ENCODE measurements around the gene SBK2.
"Not testable (repeated sequence)": the region's sequence is repeated elsewhere in the genome, so short reads cannot be mapped to it uniquely, and the experiment has no call there.

Gene SBK2

DNA sequence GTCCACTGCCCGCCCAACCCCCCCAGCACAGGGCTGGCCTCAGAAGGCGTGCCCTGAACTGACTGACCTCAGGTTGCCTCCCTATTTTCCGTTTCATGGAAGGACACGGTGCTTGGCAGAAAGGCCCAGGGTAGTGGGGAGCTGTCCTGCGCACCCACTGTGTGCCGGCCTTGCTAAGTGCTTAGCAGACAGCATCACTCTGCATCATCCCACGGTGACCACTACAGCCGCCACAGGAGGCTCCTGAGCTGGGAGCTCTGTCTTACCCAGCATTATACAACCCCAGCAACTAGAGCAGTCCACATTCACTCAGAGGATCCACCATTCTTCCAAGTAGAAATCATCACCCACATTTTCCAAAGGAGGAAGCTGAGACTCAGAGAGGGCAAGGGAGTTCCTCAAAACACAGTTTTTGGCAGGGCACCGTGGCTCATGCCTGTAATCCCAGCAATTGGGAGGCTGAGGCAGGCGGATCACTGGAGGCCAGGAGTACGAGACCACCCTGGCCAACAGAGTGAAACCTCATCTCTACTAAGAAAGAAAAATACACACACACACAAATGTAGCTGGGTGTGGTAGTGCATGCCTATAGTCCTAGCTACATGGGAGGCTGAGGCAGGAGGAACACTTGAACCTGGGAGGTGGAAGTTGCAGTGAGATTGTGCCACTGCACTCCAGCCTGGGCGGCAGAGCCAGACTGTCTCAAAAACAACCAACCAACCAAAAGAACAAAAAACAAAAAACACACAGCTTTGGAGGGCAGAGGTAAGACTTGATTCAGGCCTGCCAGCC, 1.6 kb downstream of the SBK2 start:
- Mint-ChIP-seq H3K27ac (no peak overlapping the region), H3K4me3 (no peak overlapping the region), H3K27me3 (ENCODE audit: low read depth) (no peaks in the 10 kb centered on the region), H3K4me1 (ENCODE audit: low read depth) (no peaks in the 10 kb centered on the region), H3K9me3 (no peaks in the 10 kb centered on the region), H3K36me3 (ENCODE audit: low read depth) (no peaks in the 10 kb centered on the region)
- DNase-seq (ENCODE audit: low spot score) = no peak

DNA sequence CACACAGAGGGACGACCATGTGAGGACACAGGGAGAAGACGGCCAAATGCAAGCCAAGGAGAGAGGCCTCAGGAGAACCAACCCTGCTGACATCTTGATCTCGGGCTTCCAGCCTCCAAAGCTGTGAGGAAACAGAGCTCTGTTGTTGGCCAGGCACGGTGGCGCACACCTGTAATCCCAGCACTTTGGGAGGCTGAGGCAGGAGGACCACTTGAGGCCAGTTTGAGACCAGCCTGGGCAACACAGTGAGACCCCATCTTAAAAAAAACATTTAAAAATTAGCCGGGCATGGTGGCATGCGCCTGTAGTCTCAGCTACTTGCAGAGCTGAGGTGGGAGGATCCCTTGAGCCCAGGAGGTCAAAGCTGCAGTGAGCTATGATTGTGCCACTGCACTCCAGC, 2.7 kb downstream of the SBK2 start:
- H3K4me3 Mint-ChIP-seq; H3K27ac Mint-ChIP-seq; H3K4me1 Mint-ChIP-seq (ENCODE audit: low read depth); DNase-seq (ENCODE audit: low spot score); H3K36me3 Mint-ChIP-seq (ENCODE audit: low read depth); H3K9me3 Mint-ChIP-seq; H3K27me3 Mint-ChIP-seq (ENCODE audit: low read depth): not testable (repeated sequence)

DNA sequence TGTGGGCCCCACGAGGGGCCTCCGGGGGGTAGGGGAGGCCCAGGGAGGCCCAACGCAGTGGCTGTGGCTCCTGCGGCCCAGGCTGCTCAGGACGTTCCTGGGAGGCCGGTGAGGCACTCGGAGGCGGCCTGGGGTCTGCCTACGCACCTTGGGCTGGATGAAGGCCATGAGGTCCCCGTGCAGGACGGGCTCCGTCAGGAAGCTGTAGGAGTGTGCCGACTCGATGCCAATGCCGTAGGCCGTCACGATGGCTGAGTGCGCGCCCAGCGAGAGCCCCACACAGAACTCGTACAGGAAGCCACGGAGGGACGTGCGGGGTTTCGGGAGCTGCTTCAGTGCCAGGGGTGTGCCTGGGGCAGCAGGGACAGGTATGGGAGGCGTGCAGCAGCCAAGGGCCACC, 5.9 kb downstream of the SBK2 start:
- H3K9me3 Mint-ChIP-seq = no peaks in the 10 kb centered on the region

DNA sequence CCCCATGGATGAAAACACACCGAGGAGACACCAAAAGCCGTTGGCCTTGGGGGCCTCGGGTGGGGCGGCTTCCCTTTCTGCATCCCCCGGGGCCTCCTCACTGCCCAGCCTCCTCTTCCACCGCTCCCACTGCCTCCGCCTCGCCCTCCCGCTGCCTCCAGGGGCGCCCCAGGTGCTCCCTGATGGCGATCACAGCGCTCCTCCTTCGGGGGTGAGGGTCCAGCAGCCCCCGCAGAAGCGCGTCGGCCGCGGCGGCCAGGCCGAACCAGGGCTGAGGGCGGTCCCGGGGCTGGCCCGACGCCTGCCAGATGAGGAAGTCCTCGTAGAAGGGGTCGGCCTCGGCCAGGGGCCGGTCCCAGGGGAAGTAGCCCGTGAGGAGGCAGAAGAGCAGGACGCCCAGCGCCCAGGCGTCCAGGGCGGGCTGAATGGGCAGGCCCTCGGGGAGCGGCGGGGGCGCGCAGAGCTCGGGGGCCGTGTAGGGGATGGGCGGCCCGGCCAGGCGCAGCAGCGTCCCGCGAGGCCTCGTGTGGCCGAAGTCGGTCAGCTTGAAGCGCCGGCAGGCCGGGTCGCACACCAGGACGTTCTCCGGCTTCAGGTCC, 7.2 kb downstream of the SBK2 start:
- H3K4me3 Mint-ChIP-seq = no peak overlapping the region
- no peak for DNase-seq (ENCODE audit: low spot score)
- no peaks in the 10 kb centered on the region for H3K36me3 Mint-ChIP-seq (ENCODE audit: low read depth)
- H3K27ac Mint-ChIP-seq = no peak overlapping the region
- H3K27me3 Mint-ChIP-seq (ENCODE audit: low read depth) = no peaks in the 10 kb centered on the region
- H3K9me3 Mint-ChIP-seq = no peaks in the 10 kb centered on the region
- H3K4me1 Mint-ChIP-seq (ENCODE audit: low read depth) = no peaks in the 10 kb centered on the region

More for the DNA sequence above, 5.9 kb downstream of the SBK2 start:
- Mint-ChIP-seq H3K27me3 (ENCODE audit: low read depth) (no peaks in the 10 kb centered on the region), H3K4me1 (ENCODE audit: low read depth) (no peaks in the 10 kb centered on the region), H3K36me3 (ENCODE audit: low read depth) (no peaks in the 10 kb centered on the region), H3K4me3 (no peak overlapping the region), H3K27ac (no peak overlapping the region)
- DNase-seq (ENCODE audit: low spot score) = no peak

DNA sequence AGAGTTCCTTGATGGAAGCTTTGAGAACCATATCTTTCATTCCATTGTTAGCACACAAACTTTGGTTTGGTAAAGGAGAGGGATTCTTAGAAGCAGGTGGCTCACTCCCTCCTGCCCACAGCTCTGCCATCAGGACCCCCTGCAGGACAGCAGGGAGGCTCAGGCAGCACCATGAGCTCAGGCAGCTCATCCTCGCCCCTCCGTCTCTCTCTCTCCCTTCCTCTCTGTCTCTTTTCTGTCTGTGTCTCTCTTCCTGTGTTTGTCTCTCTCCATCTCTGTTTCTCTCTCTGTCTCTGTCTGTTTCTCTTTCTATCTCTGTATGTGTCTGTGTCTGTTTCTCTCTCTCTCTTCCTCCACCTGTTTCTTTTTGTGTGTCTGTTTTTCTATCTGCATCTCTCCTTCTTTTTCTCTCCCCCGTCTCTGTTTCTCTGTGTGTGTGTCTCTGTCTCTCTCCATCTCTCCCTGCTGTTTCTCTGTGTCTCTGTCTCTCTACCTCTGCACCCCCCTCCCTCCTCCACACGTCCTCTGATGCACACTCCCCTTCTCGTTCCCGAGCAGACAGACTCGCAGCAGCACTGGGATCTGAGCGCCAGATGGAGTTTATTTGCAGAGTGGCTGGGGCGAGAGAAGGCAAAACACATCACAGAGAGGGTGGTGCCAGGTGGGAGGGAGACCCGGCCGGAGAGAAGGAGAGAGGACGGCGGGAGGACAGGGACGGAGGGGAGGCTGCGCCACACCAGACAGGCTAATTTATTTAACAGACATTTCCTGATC, 8.7 kb downstream of the SBK2 start:
- H3K9me3 Mint-ChIP-seq = no peaks in the 10 kb centered on the region
- H3K36me3 Mint-ChIP-seq (ENCODE audit: low read depth) = no peaks in the 10 kb centered on the region
- no peaks in the 10 kb centered on the region for H3K27me3 Mint-ChIP-seq (ENCODE audit: low read depth)
- no peak overlapping the region for H3K27ac Mint-ChIP-seq
- no peak overlapping the region for H3K4me3 Mint-ChIP-seq
- DNase-seq (ENCODE audit: low spot score) = no peak
- no peaks in the 10 kb centered on the region for H3K4me1 Mint-ChIP-seq (ENCODE audit: low read depth)

DNA sequence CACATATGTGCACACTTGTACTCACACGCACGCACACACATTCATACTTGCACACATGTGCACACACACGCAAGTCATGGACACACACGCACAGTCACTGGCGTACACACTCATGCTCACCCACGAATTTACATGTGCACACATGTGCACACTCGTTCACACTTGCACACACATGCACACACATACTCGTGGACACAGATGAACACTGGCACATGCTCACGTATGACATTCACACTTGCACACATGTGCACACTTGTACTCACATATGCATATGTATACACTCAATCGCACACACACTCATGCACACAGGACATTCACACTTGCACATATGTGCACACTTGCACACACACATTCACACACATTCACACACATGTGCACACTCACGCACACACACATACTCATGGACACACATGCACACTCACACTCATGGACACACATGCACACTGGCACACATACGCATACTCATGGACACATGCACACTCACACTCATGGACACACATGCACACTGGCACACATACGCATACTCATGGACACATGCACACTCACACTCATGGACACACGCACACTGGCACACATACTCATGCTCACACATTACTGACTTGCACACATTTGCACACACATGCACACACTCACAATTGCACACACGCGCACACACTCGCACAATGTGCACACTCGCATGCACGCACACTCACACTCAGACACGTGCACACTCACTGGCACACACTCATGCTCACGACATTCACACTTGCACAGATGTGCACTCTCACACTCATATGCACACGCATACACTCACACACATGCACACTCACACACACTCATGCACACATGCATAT, 9.5 kb downstream of the SBK2 start:
- no peak overlapping the region for H3K4me3 Mint-ChIP-seq
- no peaks in the 10 kb centered on the region for H3K9me3 Mint-ChIP-seq
- no peak overlapping the region for H3K27ac Mint-ChIP-seq
- no peaks in the 10 kb centered on the region for H3K27me3 Mint-ChIP-seq (ENCODE audit: low read depth)
- DNase-seq (ENCODE audit: low spot score) = no peak
- H3K4me1 Mint-ChIP-seq (ENCODE audit: low read depth) = no peaks in the 10 kb centered on the region
- no peaks in the 10 kb centered on the region for H3K36me3 Mint-ChIP-seq (ENCODE audit: low read depth)

DNA sequence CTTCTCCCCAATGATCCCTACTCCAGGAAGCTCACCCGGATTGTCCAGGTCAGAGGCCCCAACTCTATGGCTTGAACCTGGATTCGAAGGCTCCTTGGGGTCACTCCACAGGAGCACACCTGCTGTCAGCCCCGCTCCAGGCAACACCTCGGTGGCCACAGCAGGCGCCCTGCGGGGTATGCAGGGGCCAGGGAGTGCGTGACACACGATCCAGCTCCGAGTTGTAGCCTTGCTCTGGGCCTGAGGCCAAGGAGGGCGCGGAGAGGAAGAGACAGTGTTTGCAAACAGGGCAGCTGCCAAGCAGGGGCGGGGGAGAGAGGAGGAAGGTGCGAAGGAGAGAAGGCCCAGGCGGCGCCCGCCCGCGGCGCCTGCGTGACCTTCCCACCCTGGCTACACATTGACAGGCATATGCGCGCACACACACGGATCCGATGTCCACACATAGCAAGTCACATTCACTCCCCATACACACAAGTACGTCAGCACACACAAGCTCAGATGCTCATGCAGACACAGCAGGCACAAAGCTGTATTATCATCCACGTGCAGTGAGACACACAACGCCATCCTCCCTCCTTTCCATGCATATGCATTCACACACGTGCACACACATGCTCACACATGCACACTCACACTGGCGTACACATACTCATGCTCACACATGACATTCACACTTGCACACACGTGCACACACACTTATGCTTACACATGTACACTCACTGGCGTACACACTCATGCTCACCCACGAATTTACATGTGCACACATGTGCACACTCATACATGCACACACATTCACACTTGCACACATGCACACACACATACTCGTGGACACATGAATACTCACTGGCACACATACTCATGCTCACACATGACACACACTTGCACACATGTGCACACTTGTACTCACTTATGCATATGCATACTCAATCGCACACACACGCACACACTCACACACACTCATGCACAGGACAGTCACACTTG, 10.4 kb downstream of the SBK2 start:
- Mint-ChIP-seq H3K27ac (no peak overlapping the region), H3K9me3 (no peaks in the 10 kb centered on the region)
- DNase-seq (ENCODE audit: low spot score) = no peak

DNA sequence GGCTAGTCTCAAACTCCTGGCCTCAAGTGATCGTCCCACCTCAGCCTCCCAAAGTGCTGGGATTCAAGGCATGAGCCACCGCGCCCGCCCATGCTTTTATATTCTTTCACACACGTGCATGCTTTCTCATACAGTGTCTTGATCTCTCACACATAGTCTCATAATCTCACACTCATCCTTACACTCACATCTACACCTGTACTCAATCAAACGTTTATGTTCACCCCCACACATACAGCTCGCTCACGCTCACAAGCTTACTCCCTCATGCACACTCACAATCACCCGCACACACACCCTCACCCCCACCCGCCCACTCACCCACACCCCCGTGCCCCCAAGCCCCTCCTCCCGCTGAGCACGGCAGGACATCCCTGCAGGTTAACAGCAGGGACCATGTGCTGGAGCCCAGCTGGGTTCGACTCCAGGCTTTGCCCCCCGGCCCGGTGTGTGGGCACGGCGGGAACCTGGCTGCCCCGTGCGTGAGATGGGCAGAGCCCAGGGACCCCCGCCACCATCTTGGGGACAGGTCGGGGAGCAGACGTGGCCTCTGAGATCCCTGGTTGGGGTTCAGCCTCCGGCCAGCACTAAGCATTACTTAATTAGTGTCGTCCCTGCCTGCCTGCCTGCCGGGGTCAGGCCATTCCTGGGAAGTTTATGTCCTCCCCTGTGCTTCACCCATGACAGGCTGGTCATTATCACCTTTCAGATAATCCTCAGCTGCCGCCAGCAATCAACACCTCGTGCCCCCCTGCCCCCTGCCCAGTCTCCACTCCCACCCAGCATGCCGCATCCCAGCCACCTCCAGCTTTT, 11.4 kb downstream of the SBK2 start:
- H3K4me1 Mint-ChIP-seq (ENCODE audit: low read depth) = no peaks in the 10 kb centered on the region
- no peaks in the 10 kb centered on the region for H3K36me3 Mint-ChIP-seq (ENCODE audit: low read depth)
- no peaks in the 10 kb centered on the region for H3K27me3 Mint-ChIP-seq (ENCODE audit: low read depth)
- H3K4me3 Mint-ChIP-seq = no peak overlapping the region
- no peak for DNase-seq (ENCODE audit: low spot score)
- H3K27ac Mint-ChIP-seq = no peak overlapping the region
- H3K9me3 Mint-ChIP-seq = no peaks in the 10 kb centered on the region

More for the DNA sequence above, 10.4 kb downstream of the SBK2 start:
- Mint-ChIP-seq H3K36me3 (ENCODE audit: low read depth) (no peaks in the 10 kb centered on the region), H3K27me3 (ENCODE audit: low read depth) (no peaks in the 10 kb centered on the region), H3K4me3 (no peak overlapping the region), H3K4me1 (ENCODE audit: low read depth) (no peaks in the 10 kb centered on the region)

DNA sequence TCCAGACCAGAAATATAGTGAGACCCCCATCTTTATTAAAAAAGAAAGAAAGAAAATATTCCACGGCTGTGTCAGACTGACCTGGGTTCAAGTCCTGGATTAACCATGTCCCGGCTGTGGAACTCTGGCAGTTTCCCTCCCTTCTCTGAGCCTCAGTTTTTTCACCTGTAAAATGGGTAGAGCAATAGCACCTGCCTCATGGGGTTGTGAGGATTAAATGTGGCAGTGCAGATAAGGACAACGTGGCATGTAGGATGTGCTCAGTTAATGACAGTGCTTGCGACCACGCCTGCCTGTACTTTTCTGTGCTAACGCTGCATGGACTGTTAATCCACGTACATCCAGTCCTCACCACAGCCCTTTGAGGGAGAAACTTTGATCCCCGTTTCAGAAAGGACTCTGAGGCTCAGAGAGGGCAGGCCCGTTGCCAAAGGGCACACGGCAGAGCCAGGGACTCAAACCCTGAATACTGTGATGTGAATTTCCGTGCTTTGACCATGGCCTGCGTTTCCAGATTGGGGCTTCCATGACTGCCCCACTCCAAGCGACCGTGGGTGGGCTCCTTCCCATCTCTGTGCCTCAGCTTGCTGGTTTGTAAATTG, 16.1 kb downstream of the SBK2 start:
- Mint-ChIP-seq H3K27me3 (ENCODE audit: low read depth) (no peaks in the 10 kb centered on the region), H3K27ac (no peak overlapping the region), H3K4me3 (no peak overlapping the region), H3K36me3 (ENCODE audit: low read depth) (no peaks in the 10 kb centered on the region), H3K4me1 (ENCODE audit: low read depth) (peaks cover 2% of the 10 kb centered on the region), H3K9me3 (no peaks in the 10 kb centered on the region)
- no peak for DNase-seq (ENCODE audit: low spot score)

DNA sequence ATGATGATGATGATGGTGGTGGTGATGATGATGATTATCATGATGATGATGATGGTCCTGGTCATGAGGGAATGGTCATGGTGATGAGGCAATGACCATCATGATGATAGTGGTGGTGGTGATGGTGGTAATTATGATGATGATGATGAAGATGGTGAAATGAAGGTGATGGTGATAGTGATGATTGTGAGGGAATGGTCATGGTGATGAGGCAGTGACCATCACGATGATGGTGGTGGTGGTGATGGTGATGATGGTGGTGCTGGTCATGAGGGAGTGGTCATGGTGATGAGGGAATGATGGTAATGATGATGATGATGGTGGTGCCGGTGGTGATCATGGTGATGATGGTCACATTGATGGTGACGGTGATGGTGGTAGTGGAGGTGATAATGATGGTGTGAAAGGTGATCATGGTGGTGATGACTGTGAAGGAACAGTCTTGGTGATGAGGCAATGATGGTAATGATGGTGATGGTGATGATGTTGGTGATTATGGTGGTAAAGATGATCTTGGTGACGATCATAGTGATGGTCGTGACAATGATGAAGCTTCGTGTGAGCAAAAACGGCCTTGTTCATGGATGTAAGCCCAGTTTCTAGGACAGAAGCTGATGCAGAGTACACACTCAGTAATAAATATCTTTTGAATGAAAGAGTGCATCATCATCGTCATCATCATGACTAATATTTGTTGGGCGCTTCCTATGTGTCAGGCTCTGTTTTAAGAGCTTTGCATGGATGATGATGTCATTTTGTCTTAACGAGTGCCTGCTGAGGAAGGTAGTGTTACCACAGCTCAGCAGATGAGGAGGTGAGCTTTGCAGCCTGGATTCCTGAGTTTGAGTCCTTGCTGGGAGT, 17.3 kb downstream of the SBK2 start:
- no peak for DNase-seq (ENCODE audit: low spot score)
- no peaks in the 10 kb centered on the region for H3K9me3 Mint-ChIP-seq
- H3K27me3 Mint-ChIP-seq (ENCODE audit: low read depth) = no peaks in the 10 kb centered on the region
- H3K36me3 Mint-ChIP-seq (ENCODE audit: low read depth) = no peaks in the 10 kb centered on the region
- no peak overlapping the region for H3K4me3 Mint-ChIP-seq
- peaks cover 2% of the 10 kb centered on the region for H3K4me1 Mint-ChIP-seq (ENCODE audit: low read depth)
- no peak overlapping the region for H3K27ac Mint-ChIP-seq

DNA sequence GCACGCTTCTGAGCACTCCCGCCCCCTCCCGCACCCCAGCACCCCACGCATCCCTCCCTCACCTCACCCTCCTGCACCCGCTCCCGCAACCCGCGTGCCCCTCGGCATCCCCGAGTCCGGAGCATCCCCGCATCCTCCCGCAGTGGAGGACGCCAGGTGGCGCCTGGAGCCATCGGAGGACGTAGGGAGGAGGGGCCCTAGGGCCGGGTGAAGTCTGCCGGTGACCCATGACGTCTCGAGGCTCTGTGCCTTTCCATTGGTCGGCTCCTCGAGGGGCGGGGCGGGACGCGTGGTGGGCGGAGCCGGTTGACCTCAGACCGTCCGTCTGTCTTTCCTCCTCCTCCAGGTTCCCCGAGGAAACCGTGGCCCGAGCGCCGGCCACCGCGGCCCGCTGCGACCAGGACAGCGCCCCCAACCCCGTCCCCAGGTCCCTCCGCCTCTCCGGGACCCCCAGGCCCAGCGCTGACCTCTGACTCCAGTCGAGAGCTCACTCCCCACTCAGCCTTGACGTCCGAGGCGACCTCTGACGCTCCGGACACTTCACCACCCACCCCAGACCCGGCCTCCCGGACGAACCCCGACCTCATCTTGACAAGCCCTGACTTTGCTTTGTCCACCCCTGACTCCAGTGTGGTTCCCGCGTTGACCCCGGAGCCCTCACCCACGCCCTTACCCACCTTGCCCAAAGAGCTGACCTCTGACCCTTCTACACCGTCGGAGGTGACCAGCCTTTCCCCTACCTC, 19.9 kb downstream of the SBK2 start:
- peak; percentile 89 for DNase-seq (ENCODE audit: low spot score)
- Mint-ChIP-seq H3K36me3 (ENCODE audit: low read depth) (no peaks in the 10 kb centered on the region), H3K27ac (peak overlapping the region; percentile 66), H3K9me3 (no peaks in the 10 kb centered on the region), H3K27me3 (ENCODE audit: low read depth) (peaks cover 8% of the 10 kb centered on the region), H3K4me3 (peak overlapping the region; percentile 79), H3K4me1 (ENCODE audit: low read depth) (peaks cover 2% of the 10 kb centered on the region)

Data from T-helper 2 cell treated with Interferon-gamma antibody and Interleukin-4, amounts not matched to agents 5 μg/mL and 100 μg/mL, for 36 hours (primary cell).